K562 (cell line): ENCODE results near the gene PLAAT5. TPM values are rescaled to one million over a fixed set of nuclear protein-coding genes. Genes with fewer than 3 reads are reported as not detected.

Source experiments
- BRCA1 ChIP-seq, 2 experiments: fragments of 450-650 bp in 1 of 2; sonication (generic) in 1 of 2; formaldehyde crosslinking in 1 of 2; IDR thresholded peaks; 2 replicates each; pipeline versions ENCODE4 v1.5.0 to v1.6.1; 2017 to 2020; ENCODE audit warnings: mild to moderate bottlenecking in 1 of 2, missing genetic modification reagents in 1 of 2
- CCAR2 ChIP-seq: fragments of 200-400 bp; formaldehyde crosslinking; IDR thresholded peaks from 2 replicates; pipeline ENCODE4 v1.6.1; 2017; ENCODE audit warnings: mild to moderate bottlenecking, low read depth, low read length
- CREM ChIP-seq: IDR thresholded peaks from 2 replicates; pipeline ENCODE4 v1.6.1; 2014; ENCODE audit warnings: antibody characterized with exemption, low read depth
- CSDE1 ChIP-seq, 2 experiments: fragments of 450-650 bp; IDR thresholded peaks; 2 replicates each; pipeline ENCODE4 v1.6.1; 2016; ENCODE audit warnings: mild to moderate bottlenecking in 1 of 2
- ELF2 ChIP-seq: fragments of 250-450 bp; sonication (Bioruptor Pico); IDR thresholded peaks from 2 replicates; pipeline ENCODE4 v1.5.0; 2021; ENCODE audit warnings: mild to moderate bottlenecking
- GTF2E2 ChIP-seq: fragments of 200-800 bp; sonication (Bioruptor generic); IDR thresholded peaks from 2 replicates; pipeline ENCODE4 v1.6.1; 2016; ENCODE audit warnings: missing genetic modification characterization, missing compliant biosample characterization
- HIVEP1 ChIP-seq: fragments of 250-450 bp; sonication (Bioruptor Pico); IDR thresholded peaks from 2 replicates; pipeline ENCODE4 v1.4.0; 2020; ENCODE audit warnings: mild to moderate bottlenecking
- HNRNPK ChIP-seq: fragments of 200-400 bp; formaldehyde crosslinking; IDR thresholded peaks from one replicate; pipeline ENCODE4 v1.6.1; 2018; ENCODE audit warnings: mild to moderate bottlenecking, low read depth, low read length; ENCODE audit not compliant: poor library complexity, severe bottlenecking
- MECOM ChIP-seq: fragments of 250-450 bp; sonication (Bioruptor Pico); IDR thresholded peaks from 2 replicates; pipeline ENCODE4 v1.8.0; 2022; ENCODE audit warnings: inconsistent platforms
- MEF2D ChIP-seq: conservative IDR thresholded peaks from 2 replicates; pipeline ENCODE4 v1.6.1; 2016; ENCODE audit warnings: low read depth, missing genetic modification characterization, missing compliant biosample characterization
- MTA2 ChIP-seq: fragments of 450-650 bp; IDR thresholded peaks from 2 replicates; pipeline ENCODE4 v1.6.1; 2016; ENCODE audit warnings: low read depth
- NCOR1 ChIP-seq: fragments of 450-650 bp; IDR thresholded peaks from 2 replicates; pipeline ENCODE4 v1.6.1; 2016; ENCODE audit warnings: mild to moderate bottlenecking, moderate library complexity
- NFATC3 ChIP-seq: fragments of 450-650 bp; IDR thresholded peaks from 2 replicates; pipeline ENCODE4 v1.6.1; 2017; ENCODE audit warnings: mild to moderate bottlenecking
- PHF8 ChIP-seq: fragments of 200-600 bp; sonication (generic); IDR thresholded peaks from 2 replicates; pipeline ENCODE4 v1.6.1; 2012; ENCODE audit warnings: mixed run types, mild to moderate bottlenecking, inconsistent platforms, low read length, moderate library complexity, borderline replicate concordance
- PPARD ChIP-seq: fragments of 250-450 bp; sonication (Bioruptor Pico); IDR thresholded peaks from 2 replicates; pipeline ENCODE4 v1.8.0; 2022; ENCODE audit warnings: inconsistent platforms, mild to moderate bottlenecking, moderate library complexity
- PURB ChIP-seq: sonication (generic); formaldehyde crosslinking; IDR thresholded peaks from 2 replicates; pipeline ENCODE4 v1.9.0; 2021; ENCODE audit warnings: low read depth, mild to moderate bottlenecking, missing genetic modification reagents
- RBM22 ChIP-seq: fragments of 200-400 bp; formaldehyde crosslinking; IDR thresholded peaks from 2 replicates; pipeline ENCODE4 v1.6.1; 2018; ENCODE audit warnings: low read length, low read depth; ENCODE audit not compliant: poor library complexity, severe bottlenecking
- RBM34 ChIP-seq: fragments of 200-400 bp; formaldehyde crosslinking; IDR thresholded peaks from 2 replicates; pipeline ENCODE4 v1.6.1; 2018; ENCODE audit warnings: low read length, borderline replicate concordance; ENCODE audit not compliant: insufficient read depth
- SMARCA5 ChIP-seq: fragments of 450-650 bp; IDR thresholded peaks from 2 replicates; pipeline ENCODE4 v1.6.1; 2016
- TEAD1 ChIP-seq, 2 experiments: fragments of 450-650 bp in 1 of 2; sonication (generic) in 1 of 2; formaldehyde crosslinking; IDR thresholded peaks; 2 replicates each; pipeline versions ENCODE4 v1.4.0 to v1.8.0; 2020 to 2022; ENCODE audit warnings: mild to moderate bottlenecking in 2 of 2, missing genetic modification reagents in 1 of 2
- ZNF644 ChIP-seq: fragments of 200-800 bp; sonication (Bioruptor generic); IDR thresholded peaks from 2 replicates; pipeline ENCODE4 v1.6.1; 2016; ENCODE audit warnings: low read depth, missing genetic modification characterization, missing compliant biosample characterization
- polyA plus RNA-seq, 8 experiments: library from polyadenylated mRNA; depleted of rRNA in 4 of 8; stranded (reverse) in 5 of 8; unstranded in 3 of 8; fragments of >200 nt; fragmentation: Nextera tagmentation in 2 of 8; fragmentation: Illumina TruSeq in 1 of 8; extraction: Ambion mirVana in 2 of 8; extraction: Trizol in 1 of 8; gene quantifications; 2 replicates each; pipeline versions ENCODE4 v1.2.1 to v1.2.3, GENCODE V29; 2011 to 2014; ENCODE audit warnings: inconsistent platforms in 1 of 8, missing spikeins in 1 of 8
- total RNA-seq, 7 experiments: library from RNA; depleted of rRNA in 6 of 7; stranded (reverse); fragments of >200 nt in 6 of 7; fragmentation: Illumina TruSeq in 2 of 7; extraction: Trizol in 2 of 7; gene quantifications; 2 replicates each; pipeline versions ENCODE4 v1.2.1 to v1.2.3, GENCODE V29; 2011 to 2021; ENCODE audit warnings: low replicate concordance in 1 of 7
- TF ChIP-seq, protein P1 (sequence below): IDR thresholded peaks from 2 replicates; pipeline ENCODE4 v1.6.1; 2012; ENCODE audit warnings: low read depth, low read length, improper control_type of control experiment, borderline replicate concordance
- TF ChIP-seq, protein P2 (sequence below), 2 experiments: IDR thresholded peaks; 2 replicates each; pipeline ENCODE4 v1.6.1; 2012; ENCODE audit warnings: improper control_type of control experiment in 2 of 2, low read depth in 2 of 2, low read length in 2 of 2, borderline replicate concordance in 1 of 2
- TF ChIP-seq, protein P3 (sequence below): fragments of 250-450 bp; sonication (Bioruptor Pico); IDR thresholded peaks from 2 replicates; pipeline ENCODE4 v1.8.0; 2021; ENCODE audit warnings: moderate library complexity, mild to moderate bottlenecking, inconsistent platforms

PLAAT5 gene
- total and polyA plus RNA-seq, 9 of the 15 experiments (the other 6 are each of a cell fraction or from before 2014, with no cell fraction given), result not detected

DNA sequence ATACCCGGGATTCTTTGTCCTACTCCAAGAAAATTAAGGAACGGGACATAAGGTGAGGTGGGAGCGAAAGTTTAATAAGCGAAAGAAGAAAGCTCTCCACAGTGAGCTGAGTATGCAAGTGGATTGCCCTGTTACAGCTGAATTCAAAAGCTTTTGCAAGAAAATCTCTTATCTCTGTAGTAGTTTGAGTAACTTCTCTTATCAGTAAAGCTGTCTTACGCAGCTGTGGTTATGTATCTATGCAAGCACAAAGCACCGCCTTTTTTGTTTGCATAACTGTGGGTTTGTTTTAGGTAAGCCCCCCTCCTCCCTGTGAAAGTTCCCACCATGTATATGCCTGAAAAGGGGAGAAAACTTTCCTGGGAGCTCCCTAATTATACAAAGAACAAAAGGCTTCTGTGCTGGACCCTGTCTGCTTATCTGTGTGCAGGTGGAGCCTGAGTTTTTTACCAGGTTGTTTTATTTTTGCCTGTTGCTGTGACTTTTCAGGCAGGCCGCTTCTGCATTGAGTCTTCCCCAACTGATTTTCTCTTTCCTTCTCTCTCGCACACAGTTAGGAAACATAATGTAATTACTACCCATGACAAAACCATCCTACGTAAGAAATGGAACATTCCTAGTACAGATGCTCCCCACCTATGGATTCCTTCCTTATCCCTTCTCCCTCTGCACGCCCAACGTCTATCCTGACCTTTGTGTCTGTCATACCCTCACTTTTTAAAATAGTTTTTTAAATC is 837 bp upstream of the PLAAT5 start (continued):
- TF ChIP-seq, protein P1, sequence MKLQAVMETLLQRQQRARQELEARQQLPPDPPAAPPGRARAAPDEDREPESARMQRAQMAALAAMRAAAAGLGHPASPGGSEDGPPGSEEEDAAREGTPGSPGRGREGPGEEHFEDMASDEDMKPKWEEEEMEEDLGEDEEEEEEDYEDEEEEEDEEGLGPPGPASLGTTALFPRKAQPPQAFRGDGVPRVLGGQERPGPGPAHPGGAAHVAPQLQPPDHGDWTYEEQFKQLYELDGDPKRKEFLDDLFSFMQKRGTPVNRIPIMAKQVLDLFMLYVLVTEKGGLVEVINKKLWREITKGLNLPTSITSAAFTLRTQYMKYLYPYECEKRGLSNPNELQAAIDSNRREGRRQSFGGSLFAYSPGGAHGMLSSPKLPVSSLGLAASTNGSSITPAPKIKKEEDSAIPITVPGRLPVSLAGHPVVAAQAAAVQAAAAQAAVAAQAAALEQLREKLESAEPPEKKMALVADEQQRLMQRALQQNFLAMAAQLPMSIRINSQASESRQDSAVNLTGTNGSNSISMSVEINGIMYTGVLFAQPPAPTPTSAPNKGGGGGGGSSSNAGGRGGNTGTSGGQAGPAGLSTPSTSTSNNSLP, result no peak
- TF ChIP-seq PURB (CRISPR knock-in tag) (no peak), BRCA1 (IDR thresholded peaks at IDR 0.05) (no peak), BRCA1 (CRISPR knock-in tag; IDR thresholded peaks at IDR 0.05) (no peak), NFATC3 (no peak), HIVEP1 (CRISPR knock-in tag) (no peak), MTA2 (peak; percentile 63; the same call in 1 of the 2 replicates), MECOM (CRISPR knock-in tag) (no peak), PPARD (CRISPR knock-in tag) (no peak), CREM (peak; percentile 71), NCOR1 (peak; percentile 63), MEF2D (tag) (no peak), CCAR2 (no peak), RBM34 (no peak), HNRNPK (no peak), RBM22 (no peak), ELF2 (no peak), TEAD1 (CRISPR knock-in tag; IDR thresholded peaks at IDR 0.05) (peak in 1 of 2 experiments; percentile 92; a peak in 2 of 4 replicates), CSDE1 (IDR thresholded peaks at IDR 0.05) (no peak), SMARCA5 (no peak), GTF2E2 (tag) (no peak), PHF8 (no peak), ZNF644 (tag) (peak; percentile 62; the same call in 1 of the 2 replicates)
- TF ChIP-seq, protein P2, sequence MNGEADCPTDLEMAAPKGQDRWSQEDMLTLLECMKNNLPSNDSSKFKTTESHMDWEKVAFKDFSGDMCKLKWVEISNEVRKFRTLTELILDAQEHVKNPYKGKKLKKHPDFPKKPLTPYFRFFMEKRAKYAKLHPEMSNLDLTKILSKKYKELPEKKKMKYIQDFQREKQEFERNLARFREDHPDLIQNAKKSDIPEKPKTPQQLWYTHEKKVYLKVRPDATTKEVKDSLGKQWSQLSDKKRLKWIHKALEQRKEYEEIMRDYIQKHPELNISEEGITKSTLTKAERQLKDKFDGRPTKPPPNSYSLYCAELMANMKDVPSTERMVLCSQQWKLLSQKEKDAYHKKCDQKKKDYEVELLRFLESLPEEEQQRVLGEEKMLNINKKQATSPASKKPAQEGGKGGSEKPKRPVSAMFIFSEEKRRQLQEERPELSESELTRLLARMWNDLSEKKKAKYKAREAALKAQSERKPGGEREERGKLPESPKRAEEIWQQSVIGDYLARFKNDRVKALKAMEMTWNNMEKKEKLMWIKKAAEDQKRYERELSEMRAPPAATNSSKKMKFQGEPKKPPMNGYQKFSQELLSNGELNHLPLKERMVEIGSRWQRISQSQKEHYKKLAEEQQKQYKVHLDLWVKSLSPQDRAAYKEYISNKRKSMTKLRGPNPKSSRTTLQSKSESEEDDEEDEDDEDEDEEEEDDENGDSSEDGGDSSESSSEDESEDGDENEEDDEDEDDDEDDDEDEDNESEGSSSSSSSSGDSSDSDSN (IDR thresholded peaks at IDR 0.05; ENCODE audit: borderline replicate concordance in 1 of 2, low read depth in 2 of 2, low read length in 2 of 2), result no peak
- TF ChIP-seq, protein P3, sequence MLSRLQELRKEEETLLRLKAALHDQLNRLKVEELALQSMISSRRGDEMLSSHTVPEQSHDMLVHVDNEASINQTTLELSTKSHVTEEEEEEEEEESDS (CRISPR knock-in tag), result no peak
